Measurements from ENCODE around the gene GNB1L. TPM values are rescaled to one million over a fixed set of nuclear protein-coding genes. Genes with fewer than 3 reads are reported as not detected.
A peak's percentile ranks its signal among the peaks of the same experiment; 100 is the strongest.

Gene GNB1L
- total and polyA plus RNA-seq, 8 donors = 2.1 to 4.8 (median 3.6) TPM

- no peak for FAIRE-seq
- Histone ChIP-seq H3K9me3 (no peaks in the 10 kb centered on the region), H3K36me3 (no peaks in the 10 kb centered on the region), H3K27me3 (no peaks in the 10 kb centered on the region), H3K27ac (no peak overlapping the region), H3K4me1 (no peaks in the 10 kb centered on the region), H3K4me3 (no peak overlapping the region)
- ATAC-seq = no peak
- intact Hi-C loops (cut with DNase I) = no loop called here
- 76 to 78% methylated on average over 6 of the region's 6 CpGs for WGBS, 2 donors
- DNase-seq = no peak
- no peak for TF ChIP-seq CTCF (IDR thresholded peaks at IDR 0.05)
These were observed 68.4 kb downstream of the GNB1L start for GRCh38 chr22:19786264-19786585.

DNA sequence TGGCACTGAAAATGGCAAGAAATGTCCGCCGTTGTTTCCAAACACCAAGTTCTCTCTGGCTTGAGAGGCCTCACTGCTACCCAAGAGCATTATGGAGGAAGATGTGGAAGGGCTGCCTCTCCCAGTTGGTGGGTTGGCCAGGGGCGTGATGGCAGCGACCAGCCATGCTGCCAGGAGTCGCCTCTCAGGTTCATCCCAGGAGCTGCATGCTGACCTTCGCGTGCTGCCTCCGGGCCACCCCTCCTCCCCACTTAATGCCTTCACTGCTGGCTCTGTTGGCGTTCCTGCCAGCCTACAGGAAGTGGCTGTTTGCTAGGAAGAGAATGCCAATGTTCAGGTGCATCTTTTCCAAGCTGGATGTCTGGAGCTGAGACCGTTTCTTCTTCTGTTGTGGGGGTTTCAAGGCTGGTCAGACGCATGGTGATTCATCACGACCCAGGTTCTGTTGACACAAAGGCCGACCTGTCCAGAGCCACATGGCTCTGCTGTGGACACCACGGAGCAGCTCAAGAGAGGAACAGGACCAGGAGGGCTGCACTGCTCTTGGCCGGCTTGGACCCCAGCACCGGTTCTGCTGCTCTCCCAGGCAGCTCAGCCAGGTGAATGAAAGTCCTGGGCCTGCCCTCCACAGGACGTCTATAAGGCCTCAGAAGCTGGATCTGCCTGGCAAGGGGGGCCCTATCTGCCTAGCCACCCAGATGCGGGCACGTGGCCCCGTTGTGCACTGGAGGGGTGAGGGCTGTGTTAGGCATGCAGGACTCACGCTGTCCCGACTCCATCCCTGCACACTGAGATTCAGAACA is 69.0 kb downstream of the GNB1L start:
- no peak for FAIRE-seq
- WGBS, 2 donors = 67 to 76% methylated on average over 22 of the region's 22 CpGs
- Histone ChIP-seq H3K9me3 (no peaks in the 10 kb centered on the region), H3K4me3 (no peak overlapping the region), H3K36me3 (no peaks in the 10 kb centered on the region), H3K4me1 (no peaks in the 10 kb centered on the region), H3K27me3 (no peaks in the 10 kb centered on the region), H3K27ac (no peak overlapping the region)
- intact Hi-C loops (cut with DNase I) = no loop called here
- TF ChIP-seq CTCF (IDR thresholded peaks at IDR 0.05) = no peak
- no peak for ATAC-seq
- DNase-seq = peak in 2 of 6 donors; percentile 16 to 49

- no peak for TF ChIP-seq CTCF (IDR thresholded peaks at IDR 0.05)
- WGBS, 2 donors = 74 to 86% methylated on average over 30 to 33 of the region's 33 CpGs
These were observed 70.1 kb downstream of the GNB1L start for GRCh38 chr22:19784384-19785175.

DNA sequence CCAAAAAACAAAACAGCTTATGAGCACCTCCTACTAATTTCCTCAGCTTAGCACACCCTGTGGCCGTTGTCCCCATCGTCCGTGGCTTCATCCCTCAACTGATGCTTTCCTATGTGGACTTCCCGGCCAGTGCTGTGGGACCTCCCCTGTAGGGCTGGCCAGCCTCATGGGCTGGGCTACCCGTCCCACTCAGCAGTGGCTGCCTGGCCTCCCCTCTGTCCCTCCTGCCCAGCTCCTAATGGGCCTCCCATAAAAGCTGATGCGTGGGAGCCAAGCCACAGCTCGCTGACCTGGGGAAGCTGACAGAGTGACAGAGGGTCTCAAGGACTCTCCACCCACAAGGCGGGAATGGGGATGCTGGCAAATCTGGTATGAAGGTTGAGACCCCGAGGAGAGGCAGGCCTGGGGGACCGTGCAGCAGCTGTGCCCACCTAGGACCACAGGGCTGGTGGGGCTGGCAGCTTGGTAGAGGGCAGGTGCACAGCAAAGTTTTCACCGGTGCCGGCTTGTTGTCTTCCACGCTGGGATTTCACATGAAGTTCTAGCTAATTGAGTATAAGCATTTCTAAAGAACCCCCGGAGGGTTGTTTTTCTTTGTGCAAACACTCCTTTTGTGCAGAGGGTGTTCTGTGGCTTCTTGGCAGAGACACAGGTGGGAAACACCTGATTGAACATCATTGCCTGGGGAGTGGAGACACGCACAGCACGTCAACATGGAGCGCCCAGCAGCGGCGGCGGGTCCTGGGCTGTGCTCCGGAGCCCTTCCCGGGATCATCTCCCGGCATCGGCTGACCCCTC is 70.9 kb downstream of the GNB1L start:
- no peaks in the 10 kb centered on the region for H3K9me3 ChIP-seq
- 73 to 76% methylated on average over 24 of the region's 24 CpGs for WGBS, 2 donors
- no peak for TF ChIP-seq CTCF (IDR thresholded peaks at IDR 0.05)
- no peaks in the 10 kb centered on the region for H3K27me3 ChIP-seq
- no peak overlapping the region for H3K4me3 ChIP-seq
- no peak overlapping the region for H3K27ac ChIP-seq
- FAIRE-seq (no peak), ATAC-seq (no peak), DNase-seq (peak in 2 of 6 donors; percentile 28 to 34)
- intact Hi-C loops (cut with DNase I) = no loop called here
- no peaks in the 10 kb centered on the region for H3K36me3 ChIP-seq
- no peaks in the 10 kb centered on the region for H3K4me1 ChIP-seq

More at GRCh38 chr22:19784384-19785175, 70.1 kb downstream of the GNB1L start:
- Histone ChIP-seq H3K4me1 (no peaks in the 10 kb centered on the region), H3K9me3 (no peaks in the 10 kb centered on the region), H3K27ac (no peak overlapping the region), H3K27me3 (no peaks in the 10 kb centered on the region), H3K36me3 (no peaks in the 10 kb centered on the region), H3K4me3 (no peak overlapping the region)
- no peak for FAIRE-seq
- peak in 3 of 6 donors; percentile 17 to 63 (median 53) for DNase-seq
- intact Hi-C loops (cut with DNase I) = no loop called here
- no peak for ATAC-seq

Measured in pancreas (tissue), 10 donors.